ENCODE measurements around the gene ATF7. TPM values are rescaled to one million over a fixed set of nuclear protein-coding genes. Genes with fewer than 3 reads are reported as not detected.

Gene ATF7
- total RNA-seq, 1 experiment from 2014 or later, result 26.9 TPM

DNA sequence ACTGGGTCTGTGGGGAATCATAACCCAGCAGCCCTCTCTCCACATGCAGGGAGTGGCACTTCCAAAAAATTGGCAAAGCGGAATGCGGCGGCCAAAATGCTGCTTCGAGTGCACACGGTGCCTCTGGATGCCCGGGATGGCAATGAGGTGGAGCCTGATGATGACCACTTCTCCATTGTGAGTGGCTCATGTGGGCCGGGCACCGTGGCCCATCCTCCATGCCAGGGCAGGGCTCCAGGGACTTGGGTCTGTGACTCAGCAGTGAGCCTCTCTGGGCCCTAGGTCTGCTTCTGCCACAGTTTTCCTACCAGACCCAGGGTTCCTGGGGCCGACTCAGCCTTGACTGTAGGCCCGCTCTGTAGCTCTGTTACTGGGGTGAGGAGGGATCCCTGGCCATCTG is 121.1 kb downstream of the ATF7 start:
- Mint-ChIP-seq H3K36me3 (ENCODE audit: insufficient read depth, unreplicated experiment) (peaks cover 33% of the 10 kb centered on the region), H3K27ac (ENCODE audit: unreplicated experiment) (no peak overlapping the region), H3K4me3 (ENCODE audit: unreplicated experiment) (no peak overlapping the region), H3K9me3 (ENCODE audit: unreplicated experiment) (no peaks in the 10 kb centered on the region), H3K27me3 (ENCODE audit: insufficient read depth, unreplicated experiment) (no peaks in the 10 kb centered on the region), H3K4me1 (ENCODE audit: low read depth, unreplicated experiment) (peaks cover 10% of the 10 kb centered on the region)
- H3K36me3 ChIP-seq (ENCODE audit: control insufficient read depth, insufficient read depth, low read length), result peaks cover 2% of the 10 kb centered on the region
- no TSS peak for BruUV-seq (replicated peaks)
- H3K27me3 ChIP-seq (replicated peaks; ENCODE audit: control insufficient read depth, insufficient read depth, low read length), result no peaks in the 10 kb centered on the region
- TF ChIP-seq, protein P1, sequence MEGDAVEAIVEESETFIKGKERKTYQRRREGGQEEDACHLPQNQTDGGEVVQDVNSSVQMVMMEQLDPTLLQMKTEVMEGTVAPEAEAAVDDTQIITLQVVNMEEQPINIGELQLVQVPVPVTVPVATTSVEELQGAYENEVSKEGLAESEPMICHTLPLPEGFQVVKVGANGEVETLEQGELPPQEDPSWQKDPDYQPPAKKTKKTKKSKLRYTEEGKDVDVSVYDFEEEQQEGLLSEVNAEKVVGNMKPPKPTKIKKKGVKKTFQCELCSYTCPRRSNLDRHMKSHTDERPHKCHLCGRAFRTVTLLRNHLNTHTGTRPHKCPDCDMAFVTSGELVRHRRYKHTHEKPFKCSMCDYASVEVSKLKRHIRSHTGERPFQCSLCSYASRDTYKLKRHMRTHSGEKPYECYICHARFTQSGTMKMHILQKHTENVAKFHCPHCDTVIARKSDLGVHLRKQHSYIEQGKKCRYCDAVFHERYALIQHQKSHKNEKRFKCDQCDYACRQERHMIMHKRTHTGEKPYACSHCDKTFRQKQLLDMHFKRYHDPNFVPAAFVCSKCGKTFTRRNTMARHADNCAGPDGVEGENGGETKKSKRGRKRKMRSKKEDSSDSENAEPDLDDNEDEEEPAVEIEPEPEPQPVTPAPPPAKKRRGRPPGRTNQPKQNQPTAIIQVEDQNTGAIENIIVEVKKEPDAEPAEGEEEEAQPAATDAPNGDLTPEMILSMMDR (IDR thresholded peaks at IDR 0.05; ENCODE audit: insufficient read depth in 1 of 2, low read depth in 1 of 2, low read length in 1 of 2, severe bottlenecking in 1 of 2, unreplicated experiment in 1 of 2), result no peak
- CTCF ChIA-PET, result no interaction called here
- H3K9me3 ChIP-seq, result no peaks in the 10 kb centered on the region
- no peak overlapping the region for H3K4me3 ChIP-seq (ENCODE audit: low read depth, low read length)
- intact Hi-C loops (cut with micrococcal nuclease; ENCODE audit: unreplicated experiment), result no loop called here
- no peak for DNase-seq
- POLR2A ChIA-PET, result no interaction called here
- H3K4me1 ChIP-seq, result peaks cover 2% of the 10 kb centered on the region; the same call in 1 of the 2 replicates

DNA sequence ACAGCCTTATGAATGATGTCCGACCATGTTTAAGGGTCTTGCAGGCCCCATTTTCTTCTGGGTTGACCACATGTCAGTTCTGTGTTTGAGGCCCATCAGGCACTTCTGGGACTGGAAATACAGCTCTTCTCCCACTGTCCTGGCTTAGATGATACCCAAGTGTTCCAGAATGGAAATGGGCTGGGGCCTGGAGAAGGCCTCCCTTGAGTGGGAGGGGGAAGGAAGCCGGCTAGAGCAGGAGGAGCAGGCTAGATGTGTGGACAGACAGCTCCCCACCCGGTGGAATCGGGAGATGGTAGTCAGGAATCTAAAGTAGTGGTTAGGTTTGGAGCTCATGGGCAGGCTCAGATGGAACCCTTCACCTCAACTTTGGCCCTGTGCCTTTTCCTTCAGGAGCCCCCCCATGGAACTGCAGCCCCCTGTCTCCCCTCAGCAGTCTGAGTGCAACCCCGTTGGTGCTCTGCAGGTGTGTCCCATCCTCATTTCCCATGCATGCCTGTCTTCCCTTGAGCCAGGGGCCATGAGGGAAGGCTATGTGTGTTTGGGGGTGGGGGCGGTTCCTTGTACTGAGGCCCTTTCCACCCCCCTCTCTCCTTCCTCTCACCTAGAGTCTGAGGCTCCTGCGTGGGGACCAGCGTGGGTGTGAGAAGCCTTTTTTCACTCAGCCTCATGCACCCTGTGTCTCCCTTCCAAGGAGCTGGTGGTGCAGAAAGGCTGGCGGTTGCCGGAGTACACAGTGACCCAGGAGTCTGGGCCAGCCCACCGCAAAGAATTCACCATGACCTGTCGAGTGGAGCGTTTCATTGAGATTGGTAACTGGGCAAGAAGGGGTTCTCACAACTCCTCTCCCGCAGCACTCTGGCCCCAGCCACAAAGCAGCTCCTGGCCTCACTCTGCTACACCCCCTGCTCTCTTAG is 121.9 kb downstream of the ATF7 start:
- no peak overlapping the region for H3K4me3 Mint-ChIP-seq (ENCODE audit: unreplicated experiment)
- H3K4me3 ChIP-seq (ENCODE audit: low read depth, low read length), result no peak overlapping the region
- H3K4me1 ChIP-seq, result peaks cover 7% of the 10 kb centered on the region; the same call in 1 of the 2 replicates
- no peaks in the 10 kb centered on the region for H3K9me3 ChIP-seq
- TF ChIP-seq, protein P1 (IDR thresholded peaks at IDR 0.05; ENCODE audit: insufficient read depth in 1 of 2, low read depth in 1 of 2, low read length in 1 of 2, severe bottlenecking in 1 of 2, unreplicated experiment in 1 of 2), result no peak
- intact Hi-C loops (cut with micrococcal nuclease; ENCODE audit: unreplicated experiment), result no loop called here
- H3K36me3 Mint-ChIP-seq (ENCODE audit: insufficient read depth, unreplicated experiment), result peaks cover 33% of the 10 kb centered on the region
- no TSS peak for BruUV-seq (replicated peaks)
- no peak overlapping the region for H3K27ac Mint-ChIP-seq (ENCODE audit: unreplicated experiment)
- ChIA-PET CTCF (no interaction called here), POLR2A (no interaction called here)
- peaks cover 15% of the 10 kb centered on the region for H3K4me1 Mint-ChIP-seq (ENCODE audit: low read depth, unreplicated experiment)
- H3K27me3 Mint-ChIP-seq (ENCODE audit: insufficient read depth, unreplicated experiment), result no peaks in the 10 kb centered on the region
- H3K9me3 Mint-ChIP-seq (ENCODE audit: unreplicated experiment), result no peaks in the 10 kb centered on the region
- peaks cover 2% of the 10 kb centered on the region for H3K36me3 ChIP-seq (ENCODE audit: control insufficient read depth, insufficient read depth, low read length)
- no peak for DNase-seq
- no peaks in the 10 kb centered on the region for H3K27me3 ChIP-seq (replicated peaks; ENCODE audit: control insufficient read depth, insufficient read depth, low read length)

DNA sequence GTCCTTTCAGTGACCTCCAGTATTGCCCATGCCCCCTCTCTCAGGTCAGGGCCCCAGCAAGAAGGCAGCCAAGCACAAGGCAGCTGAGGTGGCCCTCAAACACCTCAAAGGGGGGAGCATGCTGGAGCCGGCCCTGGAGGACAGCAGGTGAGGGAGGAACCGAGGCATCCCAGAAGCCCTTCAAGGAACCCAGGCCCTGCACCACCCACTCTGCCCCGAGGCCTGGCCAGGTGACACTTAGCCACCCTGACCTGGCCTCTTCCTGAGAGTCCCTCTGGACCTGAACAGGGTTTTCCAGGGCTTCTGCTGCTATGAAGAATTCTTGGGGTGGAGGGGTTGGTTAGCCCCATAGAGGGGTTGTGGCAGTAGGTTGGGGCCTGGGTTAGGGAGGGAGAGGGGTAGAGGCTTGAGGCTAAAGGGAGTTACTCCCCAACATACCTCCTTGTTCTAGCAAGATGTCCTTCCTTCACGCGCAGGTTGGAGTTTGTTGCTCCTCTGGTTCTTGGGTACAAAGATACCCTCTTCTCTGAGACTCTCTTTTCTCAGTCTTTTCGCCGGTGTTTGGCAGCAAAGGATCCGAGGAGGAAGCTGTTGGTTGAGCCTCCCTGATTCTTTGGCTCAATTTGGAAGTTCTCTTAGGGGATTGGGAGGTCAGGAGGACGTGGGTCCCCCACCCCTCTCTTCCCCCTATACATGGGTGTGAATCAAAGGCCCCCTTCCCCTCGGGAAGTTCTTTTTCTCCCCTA is 123.0 kb downstream of the ATF7 start:
- CTCF ChIA-PET, result no interaction called here
- intact Hi-C loops (cut with micrococcal nuclease; ENCODE audit: unreplicated experiment), result no loop called here
- H3K4me3 Mint-ChIP-seq (ENCODE audit: unreplicated experiment), result no peak overlapping the region
- no peaks in the 10 kb centered on the region for H3K9me3 ChIP-seq
- POLR2A ChIA-PET, result no interaction called here
- H3K4me1 ChIP-seq, result peaks cover 7% of the 10 kb centered on the region; the same call in 1 of the 2 replicates
- TF ChIP-seq, protein P1 (IDR thresholded peaks at IDR 0.05; ENCODE audit: insufficient read depth in 1 of 2, low read depth in 1 of 2, low read length in 1 of 2, severe bottlenecking in 1 of 2, unreplicated experiment in 1 of 2), result no peak
- peaks cover 39% of the 10 kb centered on the region for H3K36me3 Mint-ChIP-seq (ENCODE audit: insufficient read depth, unreplicated experiment)
- no peaks in the 10 kb centered on the region for H3K9me3 Mint-ChIP-seq (ENCODE audit: unreplicated experiment)
- H3K4me3 ChIP-seq (ENCODE audit: low read depth, low read length), result no peak overlapping the region
- no peaks in the 10 kb centered on the region for H3K27me3 ChIP-seq (replicated peaks; ENCODE audit: control insufficient read depth, insufficient read depth, low read length)
- no peaks in the 10 kb centered on the region for H3K27me3 Mint-ChIP-seq (ENCODE audit: insufficient read depth, unreplicated experiment)
- no TSS peak for BruUV-seq (replicated peaks)
- peaks cover 24% of the 10 kb centered on the region for H3K4me1 Mint-ChIP-seq (ENCODE audit: low read depth, unreplicated experiment)
- no peak overlapping the region for H3K27ac Mint-ChIP-seq (ENCODE audit: unreplicated experiment)
- DNase-seq, result no peak
- peaks cover 2% of the 10 kb centered on the region for H3K36me3 ChIP-seq (ENCODE audit: control insufficient read depth, insufficient read depth, low read length)
